NCI-H510A treated with DMSO at 0.1 percent for 48 hours (cell line): ENCODE results near the gene TIMM17A.
"Not testable (repeated sequence)": the region's sequence is repeated elsewhere in the genome, so short reads cannot be mapped to it uniquely, and the experiment has no call there.

Experiments used
- DNase-seq: peaks from one replicate; lab custom pipeline; 2025; lab: John Stamatoyannopoulos, UW

TIMM17A gene

DNA sequence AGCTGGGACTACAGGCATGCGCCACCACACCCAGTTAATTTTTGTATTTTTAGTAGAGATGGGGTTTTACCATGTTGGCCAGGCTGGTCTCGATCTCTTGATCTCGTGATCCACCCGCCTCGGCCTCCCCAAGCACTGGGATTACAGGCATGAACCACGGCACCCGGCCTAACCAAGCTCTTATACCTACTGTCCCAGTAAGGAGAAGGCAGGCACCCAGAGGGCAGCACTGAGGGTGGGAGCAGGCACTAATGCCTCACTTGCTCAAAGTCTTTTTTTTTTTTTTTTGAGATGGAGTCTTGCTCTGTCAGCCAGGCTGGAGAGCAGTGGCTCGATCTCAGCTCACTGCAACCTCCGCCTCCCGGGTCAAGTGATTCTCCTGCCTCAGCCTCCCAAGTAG lies 15.0 kb upstream of the TIMM17A start:
- DNase-seq = not testable (repeated sequence)

DNA sequence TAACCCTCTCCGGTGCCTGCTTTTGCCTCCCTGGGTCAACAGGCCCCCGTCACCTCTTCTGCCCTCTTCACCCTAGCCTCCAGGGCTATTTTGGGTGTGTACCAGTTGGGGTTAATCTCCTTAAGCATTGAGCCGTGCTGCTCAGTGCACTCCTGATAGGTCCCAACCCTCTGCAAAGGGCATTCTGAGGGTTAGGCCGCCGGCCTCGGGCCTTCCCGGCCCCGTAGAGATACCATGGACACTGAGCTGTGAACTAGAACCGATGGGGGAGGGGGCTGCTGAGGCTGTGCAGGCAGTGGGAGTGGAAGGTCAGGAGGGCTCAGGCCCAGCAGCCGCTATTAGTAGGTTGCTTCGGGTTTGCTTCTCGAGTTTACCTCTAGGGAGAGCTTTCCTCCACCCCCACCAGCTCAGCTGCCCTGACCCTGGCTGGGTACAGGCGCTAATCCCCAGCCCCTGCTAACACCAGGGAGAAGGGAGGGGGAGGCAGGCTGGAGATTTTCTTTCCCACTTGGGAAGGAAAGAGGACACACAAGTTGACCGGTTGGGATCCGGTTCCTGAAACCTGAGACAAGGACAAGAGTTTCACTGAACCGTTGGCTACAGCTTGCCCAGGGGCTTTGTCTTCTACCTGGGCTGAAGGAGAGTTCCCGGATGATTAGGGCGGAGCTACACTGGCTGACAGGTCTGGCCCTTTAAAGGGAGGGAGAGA lies 13.7 kb upstream of the TIMM17A start:
- peak; percentile 78 for DNase-seq

DNA sequence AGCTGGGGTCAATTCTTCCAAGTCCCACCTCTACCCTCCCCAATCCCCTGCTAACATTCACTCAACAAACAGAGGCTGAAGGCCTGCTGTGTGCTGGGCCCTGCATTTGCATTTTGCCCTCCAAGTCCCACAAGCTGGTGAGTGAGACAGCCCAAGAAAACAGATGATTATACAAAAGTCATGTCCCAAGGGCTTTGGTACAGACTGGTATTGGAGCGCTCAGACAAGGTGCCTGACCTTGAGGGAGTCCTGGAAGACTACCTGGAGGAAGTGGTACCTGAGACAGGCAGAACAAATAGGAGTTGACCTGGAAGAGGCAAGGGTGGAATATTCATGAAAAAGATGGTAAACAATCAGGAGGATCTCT lies 13.2 kb upstream of the TIMM17A start:
- no peak for DNase-seq

GRCh38 chr1:201944002-201944401 lies 11.3 kb upstream of the TIMM17A start:
- DNase-seq = no peak

- DNase-seq = no peak
These were observed 10.7 kb upstream of the TIMM17A start for GRCh38 chr1:201944639-201945038.

GRCh38 chr1:201945157-201945556 lies 10.1 kb upstream of the TIMM17A start:
- no peak for DNase-seq

DNA sequence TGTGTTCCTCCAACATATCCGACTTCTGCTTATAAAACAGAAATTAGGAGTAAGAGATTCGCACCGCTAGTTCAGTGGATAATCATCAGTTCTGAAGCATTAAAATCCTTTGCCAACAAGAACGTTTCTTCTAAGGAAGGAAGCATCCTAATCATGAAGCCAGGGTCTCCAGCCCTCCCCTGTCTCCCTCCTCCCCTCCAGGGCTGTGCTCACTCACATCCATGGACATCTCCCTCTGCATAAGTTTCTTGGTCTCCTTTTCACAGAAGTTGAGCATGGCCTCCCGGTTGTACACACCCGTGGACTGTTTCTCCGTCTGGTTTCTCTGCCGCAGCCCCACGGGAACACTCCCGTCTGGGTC lies 9.5 kb upstream of the TIMM17A start:
- no peak for DNase-seq

GRCh38 chr1:201946224-201946908 lies 8.9 kb upstream of the TIMM17A start, which contains the start of gene LMOD1:
TSS of gene LMOD1 (minus strand) at chr1:201946548. CDS start at chr1:201946340, 208 bp downstream.
- DNase-seq = peak; percentile 66

DNA sequence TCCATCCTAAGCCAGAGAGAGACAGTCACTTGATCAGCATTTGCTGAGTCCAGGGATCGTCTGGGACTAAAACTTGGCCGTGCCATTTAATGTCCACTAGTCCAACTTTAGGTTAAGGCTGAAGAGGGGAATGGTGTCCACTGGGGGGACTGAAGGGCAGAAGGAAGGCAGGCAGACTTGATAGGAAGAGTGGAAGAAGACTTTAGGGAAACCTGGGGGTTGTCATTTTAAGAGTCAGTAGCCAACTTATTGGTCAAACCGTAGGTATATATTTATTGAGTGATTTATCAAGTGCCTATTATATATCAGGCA lies 7.7 kb upstream of the TIMM17A start:
- no peak for DNase-seq

DNA sequence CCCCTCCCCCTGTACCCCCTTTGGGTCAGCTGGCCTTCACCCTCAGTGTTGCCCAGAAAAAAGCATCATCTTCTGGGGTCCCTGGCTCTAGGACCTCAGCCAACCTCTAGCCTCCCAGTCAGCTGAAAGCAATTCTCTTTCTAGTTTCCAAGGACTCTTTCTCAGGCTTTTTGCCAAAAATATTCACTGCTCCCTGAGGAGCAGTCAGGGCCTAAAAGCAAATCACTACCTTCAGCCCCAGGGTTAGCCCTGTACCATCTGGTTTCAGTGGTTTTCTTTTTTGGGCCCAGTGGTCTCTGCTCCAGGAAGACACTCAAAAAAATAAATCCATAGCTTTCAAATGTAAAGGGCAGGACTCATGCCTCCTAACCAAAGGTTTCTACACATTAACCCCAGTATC lies 5.8 kb upstream of the TIMM17A start:
- DNase-seq = no peak

DNA sequence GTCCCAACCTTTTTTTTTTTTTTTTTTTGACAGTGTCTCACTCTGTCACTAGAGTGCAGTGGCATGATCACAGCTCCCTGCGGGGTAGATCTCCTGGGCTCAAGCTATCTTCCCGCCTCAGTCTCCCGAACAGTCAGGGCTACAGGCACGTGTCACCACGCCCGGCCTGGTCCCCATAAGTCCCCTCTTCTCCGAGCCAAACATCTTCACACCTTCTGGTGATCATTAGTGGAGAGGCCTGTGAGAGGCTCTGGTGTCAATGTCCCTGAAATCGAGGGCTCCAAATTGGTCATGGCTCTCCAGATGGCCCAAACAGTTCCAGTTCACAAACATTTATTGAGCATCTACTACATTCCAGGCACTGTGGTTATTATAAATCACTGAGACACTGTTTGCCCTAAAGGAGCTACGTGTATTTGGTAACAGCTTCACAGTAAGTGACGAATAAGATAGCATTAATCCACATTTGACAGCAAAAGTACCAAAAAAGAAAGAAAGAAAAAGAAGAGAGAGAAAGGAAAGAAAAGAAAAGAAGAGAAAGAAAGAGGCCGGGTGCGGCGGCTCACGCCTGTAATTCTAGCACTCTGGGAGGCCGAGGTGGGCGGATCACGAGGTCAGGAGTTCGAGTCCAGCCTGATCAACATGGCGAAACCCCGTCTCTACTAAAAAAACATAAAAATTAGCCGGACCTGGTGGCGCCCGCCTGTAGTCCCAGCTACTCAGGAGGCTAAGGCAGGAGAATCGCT lies 867 bp upstream of the TIMM17A start:
- no peak for DNase-seq

DNA sequence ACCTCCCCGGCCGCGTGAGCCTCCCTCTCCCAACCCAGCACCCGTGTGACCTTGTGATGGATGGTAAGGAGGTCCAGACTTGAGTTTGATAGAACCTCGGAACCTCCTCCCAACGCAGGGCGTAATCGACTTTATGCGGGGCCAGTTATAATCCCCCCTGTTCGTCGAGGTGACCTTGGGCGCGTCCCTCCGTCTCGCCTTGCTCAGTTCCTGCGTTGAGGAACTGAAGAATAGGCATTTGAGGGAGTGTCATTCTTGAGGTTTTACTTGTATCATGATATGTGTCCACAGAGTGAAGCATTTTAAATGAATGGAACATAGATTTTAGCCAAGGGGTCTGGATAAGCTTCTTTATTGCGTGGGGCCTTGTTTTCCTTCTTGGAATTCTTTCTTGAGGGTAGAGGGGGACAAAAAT lies 433 bp downstream of the TIMM17A start:
- DNase-seq = no peak

DNA sequence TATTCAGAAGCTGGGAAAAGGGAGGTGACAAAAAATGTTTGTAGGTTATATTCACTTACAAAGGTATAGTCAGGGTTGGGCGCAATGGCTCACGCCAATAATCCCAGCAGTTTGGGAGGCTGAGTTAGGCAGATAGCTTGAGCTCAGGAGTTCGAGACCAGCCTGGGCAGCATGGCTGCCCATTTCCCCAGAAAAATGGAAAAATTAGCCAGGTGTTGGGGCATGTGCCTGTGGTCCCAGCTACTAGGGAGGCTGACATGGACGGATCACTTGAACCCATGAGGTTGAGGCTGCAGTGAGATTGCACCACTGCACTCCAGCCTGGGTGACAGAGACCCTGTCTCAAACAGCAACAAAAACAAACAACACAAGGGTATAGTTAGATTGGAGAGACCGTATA lies 3.0 kb downstream of the TIMM17A start:
- DNase-seq = no peak

- DNase-seq = not testable (repeated sequence)
These were observed 7.1 kb downstream of the TIMM17A start for GRCh38 chr1:201962382-201962781.

DNA sequence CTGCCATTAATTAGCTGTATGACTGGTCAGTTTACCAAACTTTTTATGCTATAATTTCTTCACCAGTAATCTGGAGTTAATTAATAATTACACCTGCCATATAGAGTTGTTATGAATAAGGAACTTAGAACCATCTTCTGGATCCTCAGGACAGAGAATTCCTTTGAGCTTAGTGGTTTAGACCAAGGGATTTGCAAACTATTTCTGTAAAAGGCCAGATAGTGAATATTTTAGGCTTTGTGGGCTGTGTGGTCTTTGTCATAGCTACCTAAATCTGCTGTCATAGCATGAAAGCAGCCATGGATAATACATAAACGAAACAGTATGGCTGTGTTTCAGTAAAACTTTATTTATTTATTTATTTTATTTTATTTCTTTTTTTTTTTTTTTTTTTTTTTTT lies 9.0 kb downstream of the TIMM17A start:
- DNase-seq = no peak

GRCh38 chr1:201966171-201966570 lies 10.9 kb downstream of the TIMM17A start:
- no peak for DNase-seq

DNA sequence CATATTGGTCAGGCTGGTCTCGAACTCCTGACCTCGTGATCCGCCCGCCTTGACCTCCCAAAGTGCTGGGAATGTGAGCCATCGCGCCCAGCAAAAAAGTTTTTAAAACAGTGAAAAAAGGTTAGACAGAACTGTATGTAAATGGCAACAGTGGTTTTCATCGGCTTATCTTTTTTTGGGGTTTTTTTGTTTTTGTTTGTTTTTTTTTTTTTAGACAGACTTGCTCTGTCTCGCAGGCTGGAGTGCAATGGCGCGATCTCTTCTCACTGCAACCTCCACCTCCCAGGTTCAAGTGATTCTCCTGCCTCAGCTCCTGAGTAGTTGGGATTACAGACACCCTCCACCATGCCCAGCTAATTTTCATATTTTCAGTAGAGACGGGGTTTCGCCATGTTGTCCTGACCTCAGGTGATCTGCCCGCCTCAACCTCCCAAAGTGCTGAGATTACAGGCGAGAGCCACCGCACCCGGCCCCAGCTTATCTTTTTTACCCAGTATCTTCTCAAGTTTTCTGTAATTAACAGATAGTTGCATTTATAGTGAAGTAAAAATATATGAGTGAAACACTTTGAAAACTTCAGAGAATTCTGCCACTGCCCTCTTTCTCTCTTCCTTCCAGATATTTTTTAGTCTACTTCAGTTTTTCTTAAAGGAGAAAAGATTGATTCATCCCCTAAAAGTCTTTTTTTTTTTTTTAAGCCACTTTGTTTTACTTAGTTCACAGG lies 13.1 kb downstream of the TIMM17A start:
- DNase-seq = no peak

GRCh38 chr1:201970334-201971159 lies 15.2 kb downstream of the TIMM17A start:
- no peak for DNase-seq

GRCh38 chr1:201982082-201982622 lies 26.8 kb downstream of the TIMM17A start:
- peak; percentile 60 for DNase-seq

- peak; percentile 59 for DNase-seq
These were observed 27.5 kb downstream of the TIMM17A start, which contains the start of gene RNPEP for GRCh38 chr1:201982623-201983379. TSS of gene RNPEP (plus strand) at chr1:201982648. CDS start at chr1:201982667, 19 bp downstream.
